ENCODE measurements around the gene KIF19. TPM values are rescaled to one million over a fixed set of nuclear protein-coding genes. Genes with fewer than 3 reads are reported as not detected.

KIF19 gene
- total RNA-seq, 4 donors from 2014 or later, result 0.81 to 2.1 (median 1.5) TPM

- H3K27ac ChIP-seq, result no peak overlapping the region
- no peak overlapping the region for H3K4me3 ChIP-seq
- 60 to 73% methylated on average over 1 to 4 of the region's 15 CpGs for WGBS, 2 donors (ENCODE audit: low coverage in 1 of 2)
- no peaks in the 10 kb centered on the region for H3K4me1 ChIP-seq
- peaks cover 21% of the 10 kb centered on the region for H3K27me3 ChIP-seq
- TF ChIP-seq POLR2AphosphoS5 (IDR thresholded peaks at IDR 0.05) (no peak), POLR2A (IDR thresholded peaks at IDR 0.05) (no peak), CTCF (IDR thresholded peaks at IDR 0.05) (no peak), EP300 (IDR thresholded peaks at IDR 0.05) (no peak)
- H3K9me3 ChIP-seq, result peaks cover 0 to 11% (median 0%) of the 10 kb centered on the region in 3 donors
- no peak for ATAC-seq
- H3K36me3 ChIP-seq, result no peaks in the 10 kb centered on the region
Observed at GRCh38 chr17:74314877-74315276, 11.1 kb upstream of the KIF19 start.

GRCh38 chr17:74316220-74316619, 9.8 kb upstream of the KIF19 start:
- no CpG with 5 or more reads among the region's 10 CpGs for WGBS, 2 donors (ENCODE audit: low coverage in 1 of 2)
- no peak for TF ChIP-seq CTCF (IDR thresholded peaks at IDR 0.05)
- no peak for TF ChIP-seq POLR2A (IDR thresholded peaks at IDR 0.05)
- no peak for TF ChIP-seq EP300 (IDR thresholded peaks at IDR 0.05)
- no peak for TF ChIP-seq POLR2AphosphoS5 (IDR thresholded peaks at IDR 0.05)
- H3K27me3 ChIP-seq, result peaks cover 16% of the 10 kb centered on the region
- no peak for ATAC-seq
- no peak overlapping the region for H3K27ac ChIP-seq
- no peak overlapping the region for H3K4me3 ChIP-seq
- H3K36me3 ChIP-seq, result no peaks in the 10 kb centered on the region
- peaks cover 0 to 11% (median 0%) of the 10 kb centered on the region in 3 donors for H3K9me3 ChIP-seq
- no peaks in the 10 kb centered on the region for H3K4me1 ChIP-seq

- ATAC-seq, result no peak
- 44 to 87% methylated on average over 2 to 3 of the region's 16 CpGs for WGBS, 2 donors (ENCODE audit: low coverage in 1 of 2)
- no peaks in the 10 kb centered on the region for H3K36me3 ChIP-seq
- H3K27me3 ChIP-seq, result peaks cover 9% of the 10 kb centered on the region
- H3K27ac ChIP-seq, result no peak overlapping the region
- H3K4me1 ChIP-seq, result no peaks in the 10 kb centered on the region
- no peak overlapping the region for H3K4me3 ChIP-seq
- H3K9me3 ChIP-seq, result peaks cover 0 to 7% (median 0%) of the 10 kb centered on the region in 3 donors
- TF ChIP-seq POLR2A (IDR thresholded peaks at IDR 0.05) (no peak), CTCF (IDR thresholded peaks at IDR 0.05) (no peak), EP300 (IDR thresholded peaks at IDR 0.05) (no peak), POLR2AphosphoS5 (IDR thresholded peaks at IDR 0.05) (no peak)
Observed at GRCh38 chr17:74317071-74317470, 9.0 kb upstream of the KIF19 start.

- WGBS, 2 donors (ENCODE audit: low coverage in 1 of 2), result 77 to 85% methylated on average over 7 to 9 of the region's 10 CpGs
Observed at GRCh38 chr17:74318391-74318790, 7.6 kb upstream of the KIF19 start.

GRCh38 chr17:74324521-74324920, 1.5 kb upstream of the KIF19 start:
- no peak for ATAC-seq
- H3K27ac ChIP-seq, result no peak overlapping the region
- H3K27me3 ChIP-seq, result peaks cover 53% of the 10 kb centered on the region
- TF ChIP-seq POLR2AphosphoS5 (IDR thresholded peaks at IDR 0.05), result no peak
- no peak for TF ChIP-seq POLR2A (IDR thresholded peaks at IDR 0.05)
- TF ChIP-seq EP300 (IDR thresholded peaks at IDR 0.05), result no peak
- TF ChIP-seq CTCF (IDR thresholded peaks at IDR 0.05), result no peak
- 77 to 88% methylated on average over 5 to 6 of the region's 6 CpGs for WGBS, 2 donors (ENCODE audit: low coverage in 1 of 2)
- H3K9me3 ChIP-seq, result no peaks in the 10 kb centered on the region
- peaks cover 0 to 22% (median 7%) of the 10 kb centered on the region in 3 donors for H3K4me1 ChIP-seq
- no peak overlapping the region for H3K4me3 ChIP-seq
- no peaks in the 10 kb centered on the region for H3K36me3 ChIP-seq

More at GRCh38 chr17:74318391-74318790, 7.6 kb upstream of the KIF19 start:
- Histone ChIP-seq H3K27ac (no peak overlapping the region), H3K4me3 (no peak overlapping the region), H3K9me3 (no peaks in the 10 kb centered on the region), H3K27me3 (peaks cover 17% of the 10 kb centered on the region), H3K4me1 (no peaks in the 10 kb centered on the region), H3K36me3 (no peaks in the 10 kb centered on the region)
- no peak for TF ChIP-seq POLR2AphosphoS5 (IDR thresholded peaks at IDR 0.05)
- no peak for ATAC-seq
